Adrenal gland (tissue), 5 donors: ENCODE results near the gene SART3.

Experiments
- POLR2A ChIP-seq, 2 donors: fragments of 450-650 bp; IDR thresholded peaks; one replicate each; pipeline ENCODE4 v1.6.1; 2017; ENCODE audit warnings: antibody characterized with exemption in 2 of 2, mild to moderate bottlenecking in 2 of 2, moderate library complexity in 1 of 2
- TF ChIP-seq, protein P1 (sequence below), 6 experiments: fragments of 450-650 bp in 4 of 6; fragments of 200-600 bp in 2 of 6; sonication (generic) in 1 of 6; IDR thresholded peaks; 1 replicate in 5 of 6; 2 replicates in 1 of 6; pipeline versions ENCODE4 v1.5.1 to v1.8.0; 2016 to 2021; ENCODE audit warnings: antibody characterized with exemption in 6 of 6, mild to moderate bottlenecking in 2 of 6, moderate library complexity in 1 of 6
- donor health status: DM: no; HTN: no; CAD: no.

DNA sequence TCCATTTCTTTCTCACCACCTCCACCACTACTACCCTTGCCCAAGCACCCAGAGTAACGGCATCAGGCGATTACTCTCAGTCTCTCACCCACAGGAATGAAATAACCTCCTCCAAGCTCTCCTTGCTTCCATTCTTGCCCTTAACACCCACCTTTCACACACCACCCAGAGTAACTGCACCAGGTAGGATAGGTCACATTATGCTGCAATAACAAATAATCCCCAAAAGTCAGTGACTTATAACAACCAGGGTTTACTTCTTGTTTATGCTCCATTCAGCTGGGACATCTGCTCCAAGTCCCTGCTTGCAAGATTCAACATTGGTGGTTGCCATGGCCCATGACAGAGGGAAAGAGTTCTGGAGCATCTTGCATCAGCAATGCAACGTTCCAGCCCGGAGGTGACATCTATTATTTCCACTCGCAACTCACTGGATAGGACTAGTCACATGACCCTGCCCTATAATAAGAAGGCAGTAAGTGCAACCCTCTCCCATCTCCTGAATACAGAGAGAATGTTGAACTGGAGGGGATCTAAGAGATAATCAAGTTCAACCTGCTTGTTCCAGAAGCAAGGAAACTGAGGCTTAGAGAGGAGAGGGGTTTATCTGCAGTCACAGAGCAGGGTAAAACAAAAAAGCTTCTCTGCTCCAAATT lies 87.4 kb downstream of the SART3 start:
- TF ChIP-seq, protein P1, sequence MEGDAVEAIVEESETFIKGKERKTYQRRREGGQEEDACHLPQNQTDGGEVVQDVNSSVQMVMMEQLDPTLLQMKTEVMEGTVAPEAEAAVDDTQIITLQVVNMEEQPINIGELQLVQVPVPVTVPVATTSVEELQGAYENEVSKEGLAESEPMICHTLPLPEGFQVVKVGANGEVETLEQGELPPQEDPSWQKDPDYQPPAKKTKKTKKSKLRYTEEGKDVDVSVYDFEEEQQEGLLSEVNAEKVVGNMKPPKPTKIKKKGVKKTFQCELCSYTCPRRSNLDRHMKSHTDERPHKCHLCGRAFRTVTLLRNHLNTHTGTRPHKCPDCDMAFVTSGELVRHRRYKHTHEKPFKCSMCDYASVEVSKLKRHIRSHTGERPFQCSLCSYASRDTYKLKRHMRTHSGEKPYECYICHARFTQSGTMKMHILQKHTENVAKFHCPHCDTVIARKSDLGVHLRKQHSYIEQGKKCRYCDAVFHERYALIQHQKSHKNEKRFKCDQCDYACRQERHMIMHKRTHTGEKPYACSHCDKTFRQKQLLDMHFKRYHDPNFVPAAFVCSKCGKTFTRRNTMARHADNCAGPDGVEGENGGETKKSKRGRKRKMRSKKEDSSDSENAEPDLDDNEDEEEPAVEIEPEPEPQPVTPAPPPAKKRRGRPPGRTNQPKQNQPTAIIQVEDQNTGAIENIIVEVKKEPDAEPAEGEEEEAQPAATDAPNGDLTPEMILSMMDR (IDR thresholded peaks at IDR 0.05) = no peak
- no peak for TF ChIP-seq POLR2A (IDR thresholded peaks at IDR 0.05)
